ELR (cell line): ENCODE results near the gene DNAJC15.
A peak's percentile ranks its signal among the peaks of the same experiment; 100 is the strongest.

Source experiments
- DNase-seq: peaks from one replicate; pipeline ENCODE4 v3.0.0-alpha.2; 2015; ENCODE audit warnings: low read depth

The DNAJC15 gene

DNA sequence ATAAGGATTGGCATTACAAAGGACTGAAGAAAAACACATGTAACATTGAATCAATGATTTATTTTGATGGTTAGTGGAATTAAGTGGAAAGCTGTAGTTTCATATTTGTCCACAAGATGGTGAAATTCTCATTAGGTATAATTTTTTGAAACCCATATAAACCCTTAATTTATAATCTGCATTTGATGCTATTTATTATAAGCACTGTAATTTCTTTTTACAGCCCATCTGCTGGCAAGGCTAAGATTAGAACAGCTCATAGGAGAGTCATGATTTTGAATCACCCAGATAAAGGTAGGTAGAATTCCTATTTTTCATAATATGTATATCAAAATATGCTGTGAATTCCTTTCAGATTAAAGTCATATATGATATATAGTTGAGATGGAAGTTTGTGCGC, 62.2 kb downstream of the DNAJC15 start:
- DNase-seq, result peak; percentile 56

DNA sequence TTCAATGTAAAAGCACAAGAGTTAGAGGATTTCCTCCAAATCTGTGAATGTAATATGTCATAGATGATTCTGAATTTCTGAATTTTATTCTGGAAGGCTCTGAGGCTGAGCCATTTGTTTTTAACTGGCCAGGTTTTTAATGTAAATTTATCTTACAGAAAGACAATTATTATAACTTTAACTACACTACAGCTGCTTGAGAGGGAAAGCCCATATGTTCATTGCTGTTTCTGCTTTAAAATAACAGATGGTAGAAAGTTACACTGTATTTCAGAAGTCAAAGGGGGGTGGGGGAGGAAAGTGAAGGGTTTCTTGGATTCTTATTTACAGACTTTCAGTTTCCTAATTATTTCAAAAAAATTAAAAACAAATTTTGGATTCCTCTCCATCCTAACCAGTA, 62.8 kb downstream of the DNAJC15 start:
- no peak for DNase-seq

DNA sequence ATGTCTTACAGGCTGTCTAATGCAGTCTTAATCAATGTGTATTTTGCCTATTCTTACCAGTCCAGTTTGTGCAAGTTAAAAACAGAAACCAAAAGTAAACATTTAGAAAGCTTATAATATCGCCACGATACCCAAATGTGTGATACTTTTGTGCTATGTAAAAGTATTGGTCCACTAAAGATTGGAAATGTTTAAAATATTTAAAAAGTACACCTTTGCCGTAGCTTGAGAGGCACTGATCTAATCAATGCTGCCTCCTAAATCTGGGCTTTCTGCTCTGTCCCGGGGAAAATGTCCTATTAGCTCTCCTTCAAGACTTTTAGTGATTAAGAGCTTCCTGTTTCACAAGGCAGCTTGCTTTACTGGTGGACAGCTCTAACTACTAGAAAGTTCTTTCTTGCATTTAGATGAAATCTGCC, 64.7 kb downstream of the DNAJC15 start:
- DNase-seq, result no peak

DNA sequence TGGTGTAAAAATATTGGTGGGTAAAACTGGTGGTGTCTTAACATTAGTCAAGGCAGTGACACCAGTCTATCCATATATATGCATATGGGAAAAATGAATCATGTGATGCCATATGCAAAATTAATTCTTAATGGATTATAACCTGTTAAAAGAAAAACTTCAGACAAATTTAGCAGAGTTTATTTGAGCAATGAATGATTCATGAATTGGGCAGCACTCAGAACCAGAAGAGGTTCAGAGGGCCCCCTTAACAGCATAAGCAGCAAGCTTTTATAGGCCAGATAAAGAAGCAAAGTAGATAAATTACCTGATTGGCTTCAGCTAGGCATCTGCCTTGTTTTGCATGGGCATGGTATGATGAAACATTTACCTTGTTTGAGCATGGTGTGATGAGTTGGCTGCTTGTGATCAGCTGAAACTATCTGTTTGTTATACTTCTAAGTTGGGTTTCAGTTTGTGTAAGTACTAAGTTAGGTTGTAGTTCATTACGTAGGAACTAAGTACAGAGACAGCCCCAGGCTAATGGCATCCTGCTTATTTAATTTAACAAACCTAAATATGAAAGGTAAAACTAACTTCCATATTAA, 66.6 kb downstream of the DNAJC15 start:
- no peak for DNase-seq

DNA sequence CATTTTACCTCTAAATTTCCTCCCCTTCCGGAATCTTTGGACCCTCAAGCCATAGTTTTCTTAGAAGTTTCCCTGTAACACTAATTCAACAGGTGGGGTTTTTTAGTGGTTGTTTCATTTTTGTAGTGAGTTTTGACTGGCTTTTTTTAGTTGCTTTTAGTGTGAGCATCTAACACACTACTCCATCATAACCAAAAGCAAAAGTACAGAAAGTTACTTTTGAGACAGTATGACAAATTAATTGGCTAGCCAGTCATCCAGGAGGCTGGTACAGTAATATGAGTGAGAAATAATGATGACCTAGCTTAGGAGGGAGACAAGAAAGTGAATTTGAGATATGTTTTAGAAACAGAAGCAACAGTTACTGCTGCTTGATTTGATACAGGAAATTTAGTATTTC, 71.5 kb downstream of the DNAJC15 start:
- DNase-seq, result peak; percentile 19

DNA sequence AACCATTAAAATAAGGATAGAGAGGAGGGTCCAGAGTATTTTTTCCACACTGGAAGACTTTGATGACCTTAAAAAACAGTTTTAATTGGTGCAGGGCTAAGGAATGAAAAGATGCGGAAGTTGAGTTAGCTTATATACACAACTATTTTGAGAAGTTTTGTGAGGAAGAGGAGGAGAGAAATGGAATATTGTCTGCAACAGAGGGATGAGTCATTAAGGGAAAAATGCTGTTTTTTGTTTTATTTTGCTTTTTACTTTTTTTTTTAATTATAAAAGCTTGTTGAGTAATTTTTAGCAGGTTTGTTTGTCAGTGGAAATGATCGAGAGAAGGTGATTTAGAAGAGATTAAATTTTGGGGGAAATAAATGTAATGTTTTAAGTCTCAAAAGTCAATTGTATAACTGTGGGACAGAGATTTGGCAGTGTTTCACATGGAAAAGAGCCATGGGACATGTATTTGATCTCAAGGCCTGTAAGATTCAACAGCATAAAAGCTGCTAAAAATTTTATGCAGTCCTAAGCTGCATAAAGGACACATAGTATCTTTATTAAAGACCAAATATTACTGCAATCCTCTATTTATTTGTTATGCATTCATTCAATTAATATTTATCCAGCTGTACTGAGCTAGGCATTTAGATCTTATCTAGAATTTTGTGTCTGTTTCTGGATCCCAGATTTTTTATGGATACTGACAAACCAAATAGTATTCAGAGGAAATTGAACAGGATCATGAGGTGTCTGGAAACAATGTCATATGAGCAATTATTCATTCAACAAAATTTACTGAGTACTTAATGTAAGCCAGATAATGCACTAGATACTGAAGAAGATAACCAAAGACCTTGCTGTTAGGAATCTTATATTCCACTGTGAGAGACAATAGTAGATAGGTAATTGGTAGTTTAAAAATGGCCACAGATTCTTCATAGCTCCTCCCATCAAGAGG, 72.7 kb downstream of the DNAJC15 start:
- no peak for DNase-seq

DNA sequence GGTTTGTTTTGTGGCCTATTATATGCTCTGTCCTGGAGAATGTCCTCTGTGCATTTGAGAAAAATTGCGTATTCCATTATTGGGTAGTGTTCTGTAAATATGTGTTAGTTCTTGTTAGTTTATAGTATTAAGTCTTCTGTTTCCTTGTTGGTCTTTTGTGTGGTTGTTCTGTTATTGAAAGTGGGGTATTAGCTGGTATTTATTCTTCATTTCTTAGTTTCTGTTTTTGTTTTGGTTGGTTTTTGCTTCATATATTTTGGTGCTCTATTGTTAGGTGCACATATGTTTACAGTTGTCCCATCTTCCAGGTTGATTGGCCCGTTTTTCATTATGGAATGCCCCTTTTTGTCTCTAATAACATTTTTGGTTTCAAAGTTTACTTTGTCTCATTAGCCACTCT, 77.3 kb downstream of the DNAJC15 start:
- no peak for DNase-seq

DNA sequence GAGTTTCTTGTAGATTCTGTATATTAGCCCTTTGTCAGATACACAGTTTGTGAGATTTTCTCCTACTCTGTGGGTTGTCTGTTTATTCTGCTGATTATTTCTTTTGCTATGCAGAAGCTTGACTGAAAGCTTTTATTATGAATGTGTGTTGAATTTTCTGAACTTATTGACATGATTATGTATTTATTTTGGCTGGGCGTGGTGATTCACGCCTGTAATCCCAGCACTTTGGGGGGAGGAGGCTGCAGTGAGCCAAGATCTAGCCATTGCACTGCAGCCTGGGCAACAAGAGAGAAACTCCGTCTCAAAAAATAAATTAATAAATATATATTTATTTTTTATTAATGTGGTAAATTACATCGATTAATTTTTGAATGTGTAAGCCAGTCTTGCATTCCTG, 78.9 kb downstream of the DNAJC15 start:
- DNase-seq, result no peak

DNA sequence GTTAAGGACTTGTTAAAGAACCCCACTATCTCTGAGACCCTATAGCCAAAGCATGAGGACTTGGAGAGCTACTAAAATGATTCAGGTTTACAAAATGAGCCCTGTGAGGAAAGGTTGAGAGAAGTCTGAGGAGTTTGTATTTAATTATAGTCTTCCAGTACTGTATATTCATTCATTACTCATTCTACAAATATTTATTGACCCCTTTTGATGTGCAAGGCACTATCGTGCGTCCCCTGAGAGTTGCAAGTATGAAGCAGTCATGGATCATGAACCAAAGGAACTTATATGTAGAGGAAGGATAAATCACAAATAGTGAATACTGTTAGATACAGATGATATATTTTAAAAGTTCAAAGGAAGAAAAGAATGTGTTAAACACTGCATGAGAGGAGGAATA, 84.4 kb downstream of the DNAJC15 start:
- peak; percentile 37 for DNase-seq

DNA sequence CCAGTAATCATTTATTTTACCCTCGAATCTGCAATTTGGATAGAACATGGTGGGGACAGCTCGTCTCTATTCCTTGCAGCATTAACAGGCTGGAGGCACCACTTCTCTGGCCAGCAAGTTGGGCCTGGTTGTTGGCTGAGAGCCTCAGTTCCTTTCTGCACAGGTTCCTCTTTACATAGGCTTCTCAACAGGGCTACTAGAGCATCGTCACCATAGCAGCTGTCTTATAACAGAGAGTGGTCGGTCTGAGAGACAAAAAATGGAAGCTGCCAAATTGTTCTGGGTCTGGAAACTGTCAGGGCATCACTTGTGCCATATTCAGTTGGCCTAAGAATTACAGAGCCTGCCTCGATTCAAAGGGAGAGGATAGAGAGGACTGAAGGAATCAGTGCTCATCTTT, 86.7 kb downstream of the DNAJC15 start:
- DNase-seq, result no peak

DNA sequence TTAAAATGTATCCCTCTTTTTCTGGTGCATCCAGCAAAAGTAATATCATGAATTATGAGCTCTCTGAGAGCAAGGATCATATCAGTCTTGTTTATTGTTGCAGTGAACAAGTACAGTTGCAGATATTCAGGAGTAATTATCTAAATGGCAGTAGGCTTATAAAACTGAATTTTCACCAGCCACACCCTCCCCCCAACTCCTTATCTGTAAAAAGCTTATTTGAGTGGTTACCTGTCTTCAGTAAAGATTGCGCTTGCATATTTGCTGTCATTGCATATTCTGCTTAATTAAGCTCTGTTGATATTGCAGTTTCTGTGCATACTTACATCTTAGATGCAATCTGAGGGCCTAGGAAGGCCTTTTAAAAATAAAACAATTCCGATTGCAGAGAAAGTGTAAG, 87.3 kb downstream of the DNAJC15 start:
- DNase-seq, result no peak

DNA sequence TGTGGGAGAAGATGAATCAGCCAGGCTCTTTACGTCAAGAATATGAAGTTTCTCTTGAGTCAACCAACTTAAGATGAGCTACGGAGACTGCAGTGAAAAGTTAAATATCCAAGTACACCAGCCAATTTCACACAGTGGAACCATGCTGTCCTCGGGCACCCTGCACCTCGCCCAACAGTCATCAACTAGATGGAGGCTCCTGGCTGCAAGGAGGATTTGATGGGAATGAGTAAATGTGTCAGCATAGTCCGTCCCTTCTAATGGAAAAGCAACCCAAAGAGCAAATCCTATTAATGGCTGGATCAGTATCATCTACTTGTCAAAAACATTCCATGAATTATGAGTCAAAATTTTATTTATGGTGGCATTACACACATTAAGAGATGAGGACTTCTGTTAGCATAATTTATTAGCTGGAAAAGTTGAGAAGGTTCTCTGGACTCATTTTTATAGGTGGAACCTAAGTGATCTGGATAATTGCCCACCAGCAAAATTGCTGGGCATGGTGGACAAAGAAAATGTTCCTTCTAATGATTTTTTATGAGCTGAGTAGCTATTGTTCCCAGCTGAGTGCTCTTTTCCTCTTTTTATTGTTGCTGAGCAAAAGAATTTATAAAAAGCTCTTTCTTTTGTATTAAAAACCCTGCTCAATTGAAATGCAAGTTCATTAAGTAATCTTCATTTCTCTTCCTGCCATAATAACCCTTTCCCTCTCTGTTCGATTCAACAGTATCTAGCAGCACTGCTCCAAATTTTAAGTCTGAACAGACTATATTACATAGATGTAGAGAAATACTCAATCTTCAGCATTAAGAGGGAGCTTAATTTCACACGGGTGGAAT, 88.4 kb downstream of the DNAJC15 start:
- no peak for DNase-seq

DNA sequence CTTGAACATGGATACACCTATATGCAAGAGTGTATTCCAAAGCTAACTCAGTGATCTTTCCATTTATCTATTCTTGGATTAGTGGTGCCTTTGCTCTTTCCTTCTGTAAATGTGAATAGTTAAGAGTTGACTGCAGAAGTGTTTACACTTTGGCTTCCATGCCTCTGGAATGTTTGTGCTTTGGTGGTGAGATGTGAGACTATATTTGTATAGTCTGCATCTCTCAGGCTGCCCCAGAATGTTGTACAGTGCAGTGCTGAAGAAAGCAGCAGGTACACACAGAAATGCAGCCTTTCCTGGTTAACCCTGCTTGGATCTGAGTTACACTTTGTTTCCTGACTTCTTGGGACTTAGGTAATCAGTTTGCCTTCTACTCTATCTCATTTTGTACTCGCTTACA, 90.2 kb downstream of the DNAJC15 start:
- no peak for DNase-seq

DNA sequence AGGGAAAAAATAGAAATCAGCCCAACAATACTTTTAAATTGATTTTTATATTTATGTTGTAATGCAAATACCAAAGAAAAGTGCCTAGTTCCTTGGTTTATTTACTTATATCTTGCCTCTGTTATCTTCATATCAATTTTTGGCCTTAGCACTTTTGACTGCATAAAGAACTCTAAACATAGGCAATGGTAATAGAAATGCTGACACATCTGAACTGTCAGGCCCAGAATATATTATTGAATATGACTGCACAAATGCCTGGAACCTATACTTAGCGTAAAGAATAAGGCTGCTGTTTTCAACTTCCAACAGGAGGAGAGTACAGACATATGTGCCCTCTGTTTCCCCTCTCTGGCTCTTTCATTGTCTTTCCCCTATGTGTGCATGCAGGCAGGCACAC, 91.1 kb downstream of the DNAJC15 start:
- no peak for DNase-seq

DNA sequence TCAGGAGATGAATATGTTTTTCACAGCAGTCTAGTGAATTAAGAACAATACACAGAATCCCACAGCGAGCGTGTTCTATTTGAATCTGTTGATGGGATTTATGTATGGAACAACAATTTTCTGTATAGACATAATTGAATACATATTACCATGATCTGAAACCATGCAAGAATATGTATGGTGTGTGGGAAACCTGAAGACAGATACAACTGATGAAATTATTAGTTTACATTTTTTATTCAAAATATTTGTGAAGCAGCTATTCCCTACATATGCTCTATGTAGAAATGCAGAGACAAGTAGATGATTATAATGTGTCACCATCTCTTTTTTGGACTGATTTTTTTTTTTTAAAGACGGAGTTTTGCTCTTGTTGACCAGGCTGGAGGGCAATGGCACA, 91.8 kb downstream of the DNAJC15 start:
- DNase-seq, result no peak

DNA sequence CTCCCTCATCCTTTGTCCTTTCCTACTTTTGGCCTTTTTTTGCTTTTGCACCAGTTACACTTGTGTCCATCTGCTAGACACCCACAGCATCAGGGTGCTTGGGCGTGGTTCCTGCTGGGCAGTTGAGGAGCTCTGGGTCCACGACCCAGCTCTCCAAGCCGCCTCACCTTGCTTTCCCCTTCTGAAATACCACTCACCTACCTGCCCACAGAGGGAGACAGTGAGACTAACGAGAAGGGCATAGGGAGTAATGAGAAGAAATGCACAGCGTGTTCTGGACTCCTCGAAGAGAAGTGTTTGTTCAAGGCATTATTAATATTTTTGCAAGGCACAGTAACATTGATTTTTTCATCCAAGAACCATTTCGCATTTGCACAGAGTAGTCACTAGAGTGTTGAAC, 92.9 kb downstream of the DNAJC15 start:
- DNase-seq, result no peak

DNA sequence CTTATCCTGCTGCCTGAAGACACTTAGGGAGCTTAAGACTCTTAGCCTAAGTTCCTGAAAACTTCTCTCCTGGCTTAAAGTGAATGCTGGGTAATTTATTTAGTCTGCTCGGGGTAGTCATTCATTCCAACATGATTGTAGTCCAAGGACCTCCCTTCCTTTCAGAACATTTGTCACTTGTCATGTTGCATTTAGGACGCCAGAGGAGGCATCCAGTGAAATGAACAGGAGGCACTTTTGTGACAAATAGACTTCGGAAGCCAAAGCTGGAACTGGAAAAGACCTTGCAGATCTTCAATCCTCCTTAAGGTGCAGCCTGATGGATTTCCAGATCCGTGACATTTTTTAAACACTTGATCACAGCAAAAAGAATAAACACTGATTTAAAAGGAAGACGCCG, 95.1 kb downstream of the DNAJC15 start:
- no peak for DNase-seq

DNA sequence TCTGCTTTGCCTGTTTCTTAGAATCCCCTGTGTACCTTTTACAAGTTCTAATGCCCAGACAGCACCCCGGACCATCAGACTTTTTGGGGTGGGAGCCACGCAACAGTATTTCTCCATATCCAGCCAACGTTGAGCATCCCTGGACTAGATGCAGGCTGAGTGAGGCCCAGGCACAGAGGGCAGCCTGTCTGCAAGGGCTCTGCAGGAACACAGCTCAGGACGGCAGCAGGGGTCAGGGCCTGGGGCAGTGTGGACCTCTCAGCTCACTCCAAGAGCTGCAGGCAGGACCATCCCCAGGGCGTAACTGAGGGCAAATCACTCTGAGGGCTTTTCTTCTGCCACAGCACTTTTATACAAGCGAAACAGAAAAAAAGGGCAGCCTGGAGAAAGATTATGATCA, 95.8 kb downstream of the DNAJC15 start:
- no peak for DNase-seq

DNA sequence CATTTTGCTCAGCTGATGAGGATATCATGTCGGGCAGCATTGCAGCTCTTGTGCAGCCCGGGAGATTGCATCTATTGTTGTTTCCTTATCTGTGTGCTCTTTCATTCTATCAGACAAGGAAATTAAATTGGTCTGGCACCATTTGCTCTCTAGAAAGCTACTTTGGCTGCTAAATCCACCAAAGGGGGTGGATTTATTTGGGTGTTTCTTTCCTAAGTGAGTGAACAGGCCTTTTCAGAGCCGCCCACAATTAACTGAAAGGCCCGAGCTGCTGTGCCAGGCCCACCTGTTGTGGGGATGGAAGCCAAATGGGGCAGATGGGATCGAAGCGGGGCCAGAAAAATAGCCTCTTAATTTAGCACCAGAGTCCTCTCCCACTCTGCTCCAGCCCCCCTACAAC, 99.4 kb downstream of the DNAJC15 start:
- DNase-seq, result no peak

DNA sequence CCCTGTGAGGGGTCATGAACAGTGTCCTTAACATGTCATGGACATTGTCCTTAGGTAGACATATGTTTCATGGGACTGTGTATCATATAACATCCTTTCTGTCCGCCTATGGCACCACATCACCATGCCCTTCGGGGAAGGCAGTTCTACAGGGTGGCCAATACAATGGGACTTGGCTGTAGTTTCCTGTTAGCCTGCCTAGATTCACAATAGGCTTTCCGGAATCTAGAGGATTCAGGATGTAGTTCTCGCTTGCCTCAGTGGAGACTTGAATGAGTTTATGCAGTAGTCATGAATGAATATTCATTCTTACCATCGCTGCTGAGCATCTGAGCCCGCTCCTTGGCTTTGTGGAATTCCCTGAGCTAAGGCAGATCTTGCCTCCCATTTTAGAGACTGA, 100.5 kb downstream of the DNAJC15 start:
- DNase-seq, result no peak

DNA sequence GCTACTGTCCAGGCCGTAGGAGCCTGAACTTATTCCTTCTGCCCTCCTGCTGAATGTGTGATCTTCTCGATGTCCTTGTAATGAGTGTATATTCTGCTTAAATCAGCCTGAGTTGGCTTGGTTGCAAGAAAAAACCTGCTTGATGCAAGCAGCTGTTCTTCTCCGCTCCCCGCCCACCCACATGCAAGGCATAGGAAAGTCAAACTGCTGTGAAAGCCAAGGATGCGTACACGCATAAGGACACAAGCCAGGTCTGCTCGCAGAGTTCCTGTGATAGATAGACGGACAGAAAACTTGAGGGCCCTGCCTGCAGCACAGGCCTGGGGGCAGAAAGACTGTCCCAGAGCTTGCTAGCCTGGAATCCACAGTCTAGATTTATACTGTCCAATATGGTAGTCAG, 101.1 kb downstream of the DNAJC15 start:
- DNase-seq, result no peak

DNA sequence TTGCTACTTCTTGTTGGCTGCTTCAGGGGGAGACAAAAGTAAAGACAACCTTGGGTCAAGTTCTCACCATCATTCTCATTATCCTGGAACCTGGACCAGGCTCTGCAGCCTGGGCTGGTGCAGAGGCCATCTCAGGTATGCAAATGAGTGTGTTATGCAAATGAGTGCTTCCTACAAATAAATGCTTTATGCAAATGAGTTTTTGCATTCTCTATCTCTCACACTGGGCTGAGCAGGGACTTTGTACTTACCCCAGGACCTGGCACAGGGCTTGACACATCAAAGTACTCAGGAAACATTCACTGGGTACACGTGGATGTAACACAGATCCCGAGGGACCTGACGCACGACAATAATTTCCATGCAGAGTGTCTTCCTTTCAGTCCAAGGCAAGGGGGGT, 103.0 kb downstream of the DNAJC15 start:
- no peak for DNase-seq
